Sigmoid colon (tissue), 7 donors: ENCODE data around the gene TEX35. TPM values are rescaled to one million over a fixed set of nuclear protein-coding genes. Genes with fewer than 3 reads are reported as not detected.
A peak's percentile ranks its signal among the peaks of the same experiment; 100 is the strongest.

ENCODE experiments used
- DNase-seq: peaks from one replicate; pipeline ENCODE4 v3.0.0-alpha.2; 2019
- H3K27ac ChIP-seq, 4 donors: fragments of 200-600 bp; sonication (generic); one replicate each; pipeline ENCODE4 v1.5.1; 2016 to 2019; ENCODE audit warnings: mild to moderate bottlenecking in 1 of 4
- H3K27me3 ChIP-seq, 3 donors: fragments of 200-600 bp; sonication (generic); one replicate each; pipeline ENCODE4 v1.5.1; 2019; ENCODE audit warnings: mild to moderate bottlenecking in 1 of 3
- H3K36me3 ChIP-seq, 4 donors: fragments of 200-600 bp; sonication (generic); one replicate each; pipeline ENCODE4 v1.5.1; 2016 to 2019
- H3K4me1 ChIP-seq, 4 donors: fragments of 200-600 bp; sonication (generic); one replicate each; pipeline ENCODE4 v1.5.1; 2017 to 2019
- H3K4me3 ChIP-seq, 4 donors: fragments of 200-600 bp; sonication (generic); one replicate each; pipeline ENCODE4 v1.5.1; 2017 to 2019; ENCODE audit warnings: mild to moderate bottlenecking in 2 of 4, moderate library complexity in 1 of 4
- H3K9me3 ChIP-seq, 4 donors: fragments of 200-600 bp in 3 of 4; sonication (generic) in 3 of 4; one replicate each; pipeline versions ENCODE4 v1.5.1 to v1.6.1; 2013 to 2019
- CTCF ChIP-seq, 4 experiments: fragments of 450-650 bp in 3 of 4; fragments of 200-600 bp in 1 of 4; IDR thresholded peaks; one replicate each; pipeline ENCODE4 v1.5.1; 2016 to 2019; ENCODE audit warnings: antibody characterized with exemption in 4 of 4, mild to moderate bottlenecking in 3 of 4, moderate library complexity in 2 of 4
- EP300 ChIP-seq, 4 donors: sonication (generic); formaldehyde crosslinking; IDR thresholded peaks; one replicate each; pipeline ENCODE4 v1.6.1; 2017; ENCODE audit warnings: antibody characterized with exemption in 4 of 4
- POLR2A ChIP-seq, 2 donors: fragments of 450-650 bp; IDR thresholded peaks; one replicate each; pipeline ENCODE4 v1.6.1; 2016; ENCODE audit warnings: antibody characterized with exemption in 2 of 2, mild to moderate bottlenecking in 2 of 2, moderate library complexity in 2 of 2
- POLR2AphosphoS5 ChIP-seq, 4 donors: sonication (generic); formaldehyde crosslinking; IDR thresholded peaks; one replicate each; pipeline ENCODE4 v1.6.1; 2017; ENCODE audit warnings: antibody characterized with exemption in 4 of 4
- WGBS, 2 donors: extraction: QIAGEN DNeasy Blood & Tissue Kit; methylation state at CpG; one replicate each; pipeline ENCODE4 v1.1.7; 2013; 5-methylcytosine and 5-hydroxymethylcytosine counted together
- intact Hi-C: fragments of 100-400 bp; cut with DNase I; formaldehyde crosslinking; loops from one replicate; pipeline ENCODE4 v1.15.1; 2023
- polyA plus RNA-seq, 3 donors: library from polyadenylated mRNA; stranded (reverse); fragments of 200-250 nt; gene quantifications; one replicate each; pipeline ENCODE4 v1.2.3, GENCODE V29; 2013
- total RNA-seq, 4 donors: library from RNA; depleted of rRNA; stranded (reverse); fragments of >200 nt; gene quantifications; one replicate each; pipeline ENCODE4 v1.1.0, GENCODE V29; 2016
- donor health status: healthy with polysubstance abuse.
- donor health status: Bipolar disorder and iron deficiency.
- donor health status: healthy.

The TEX35 gene
- total and polyA plus RNA-seq, 7 donors = not detected

GRCh38 chr1:178521241-178521640, 8.3 kb downstream of the TEX35 start:
- Histone ChIP-seq H3K4me3 (no peak overlapping the region), H3K27me3 (no peaks in the 10 kb centered on the region), H3K4me1 (no peaks in the 10 kb centered on the region), H3K36me3 (no peaks in the 10 kb centered on the region), H3K27ac (no peak overlapping the region), H3K9me3 (no peaks in the 10 kb centered on the region)
- TF ChIP-seq POLR2AphosphoS5 (IDR thresholded peaks at IDR 0.05) = no peak
- no peak for TF ChIP-seq CTCF (IDR thresholded peaks at IDR 0.05)
- TF ChIP-seq EP300 (IDR thresholded peaks at IDR 0.05) = no peak
- TF ChIP-seq POLR2A (IDR thresholded peaks at IDR 0.05) = no peak
- intact Hi-C loops = no loop called here
- 96 to 97% methylated on average over 4 of the region's 4 CpGs for WGBS, 2 donors
- DNase-seq = peak; percentile 35

GRCh38 chr1:178527117-178527516, 14.2 kb downstream of the TEX35 start:
- Histone ChIP-seq H3K9me3 (no peaks in the 10 kb centered on the region), H3K4me3 (no peak overlapping the region), H3K27me3 (no peaks in the 10 kb centered on the region), H3K36me3 (no peaks in the 10 kb centered on the region), H3K4me1 (peaks cover 0 to 6% (median 5%) of the 10 kb centered on the region in 4 donors), H3K27ac (no peak overlapping the region)
- TF ChIP-seq POLR2A (IDR thresholded peaks at IDR 0.05) = no peak
- no peak for TF ChIP-seq CTCF (IDR thresholded peaks at IDR 0.05)
- no peak for TF ChIP-seq POLR2AphosphoS5 (IDR thresholded peaks at IDR 0.05)
- no peak for TF ChIP-seq EP300 (IDR thresholded peaks at IDR 0.05)
- WGBS, 2 donors = 88 to 89% methylated on average over 4 of the region's 4 CpGs
- DNase-seq = no peak
- intact Hi-C loops = no loop called here

- intact Hi-C loops = no loop called here
- Histone ChIP-seq H3K27me3 (no peaks in the 10 kb centered on the region), H3K4me3 (no peak overlapping the region), H3K36me3 (no peaks in the 10 kb centered on the region), H3K9me3 (no peaks in the 10 kb centered on the region), H3K27ac (no peak overlapping the region), H3K4me1 (peaks cover 0 to 11% (median 10%) of the 10 kb centered on the region in 4 donors)
- TF ChIP-seq CTCF (IDR thresholded peaks at IDR 0.05) (no peak), POLR2AphosphoS5 (IDR thresholded peaks at IDR 0.05) (no peak), EP300 (IDR thresholded peaks at IDR 0.05) (no peak), POLR2A (IDR thresholded peaks at IDR 0.05) (no peak)
- DNase-seq = peak; percentile 45
- 89 to 90% methylated on average over 10 of the region's 10 CpGs for WGBS, 2 donors
Observed at GRCh38 chr1:178528228-178528952, 15.5 kb downstream of the TEX35 start.

GRCh38 chr1:178528953-178529335, 16.0 kb downstream of the TEX35 start:
- Histone ChIP-seq H3K36me3 (no peaks in the 10 kb centered on the region), H3K9me3 (no peaks in the 10 kb centered on the region), H3K27me3 (no peaks in the 10 kb centered on the region), H3K27ac (no peak overlapping the region), H3K4me3 (no peak overlapping the region), H3K4me1 (peaks cover 0 to 11% (median 10%) of the 10 kb centered on the region in 4 donors)
- DNase-seq = no peak
- intact Hi-C loops = no loop called here
- 86 to 87% methylated on average over 4 of the region's 4 CpGs for WGBS, 2 donors
- TF ChIP-seq POLR2AphosphoS5 (IDR thresholded peaks at IDR 0.05) = no peak
- no peak for TF ChIP-seq POLR2A (IDR thresholded peaks at IDR 0.05)
- TF ChIP-seq CTCF (IDR thresholded peaks at IDR 0.05) = no peak
- no peak for TF ChIP-seq EP300 (IDR thresholded peaks at IDR 0.05)
